CD4-positive, alpha-beta T cell treated with Interleukin-4 for 1 hour (primary cell): Measurements from ENCODE around the gene NDE1.
A peak's percentile ranks its signal among the peaks of the same experiment; 100 is the strongest.
"Not testable (repeated sequence)": the region's sequence is repeated elsewhere in the genome, so short reads cannot be mapped to it uniquely, and the experiment has no call there.

Source experiments
- DNase-seq, 2 donors: peaks; one replicate each; pipeline ENCODE4 v3.0.0-alpha.2; 2020 to 2022

The NDE1 gene, protein sequence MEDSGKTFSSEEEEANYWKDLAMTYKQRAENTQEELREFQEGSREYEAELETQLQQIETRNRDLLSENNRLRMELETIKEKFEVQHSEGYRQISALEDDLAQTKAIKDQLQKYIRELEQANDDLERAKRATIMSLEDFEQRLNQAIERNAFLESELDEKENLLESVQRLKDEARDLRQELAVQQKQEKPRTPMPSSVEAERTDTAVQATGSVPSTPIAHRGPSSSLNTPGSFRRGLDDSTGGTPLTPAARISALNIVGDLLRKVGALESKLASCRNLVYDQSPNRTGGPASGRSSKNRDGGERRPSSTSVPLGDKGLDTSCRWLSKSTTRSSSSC

DNA sequence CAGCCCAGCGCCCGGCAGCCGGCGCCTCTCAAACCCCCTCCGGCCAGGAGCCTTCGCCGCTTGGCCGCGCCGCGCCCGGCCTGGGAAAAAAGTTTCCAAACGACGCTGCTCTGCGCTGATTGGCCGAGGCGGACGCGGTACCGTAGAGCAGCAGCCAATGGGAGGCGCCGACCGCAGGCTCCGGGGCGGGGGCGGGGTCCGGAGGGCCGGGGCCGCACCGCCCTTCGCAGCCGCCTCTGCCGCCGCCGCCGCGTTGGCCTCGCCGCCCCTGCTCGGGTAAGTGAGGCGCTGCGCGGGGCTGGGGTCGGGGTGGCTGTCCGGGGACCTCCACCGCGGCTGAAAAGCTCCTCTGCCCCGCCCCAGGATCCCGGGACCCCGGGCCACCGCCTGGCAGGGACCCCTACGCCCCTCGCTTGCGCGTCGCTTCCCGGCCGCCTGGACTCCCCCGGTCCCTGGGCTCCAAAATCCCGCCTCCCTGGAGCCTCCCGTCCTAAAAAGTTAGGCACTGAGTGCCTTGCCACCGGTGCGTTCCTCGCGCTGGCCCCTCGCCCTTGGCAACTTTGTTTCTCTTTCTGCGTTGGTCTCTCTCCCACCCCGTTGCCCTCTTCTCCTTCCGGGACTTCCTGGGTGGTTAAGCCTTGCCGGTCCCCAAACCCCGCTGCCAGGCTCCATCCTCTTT lies at the start of gene NDE1:
Gene NDE1, plus strand, starts transcription at position 227 of the 679 bp plus-strand sequence. CDS start 14,534 bp downstream, outside the sequence.
- peak; percentile 85 to 86 for DNase-seq

DNA sequence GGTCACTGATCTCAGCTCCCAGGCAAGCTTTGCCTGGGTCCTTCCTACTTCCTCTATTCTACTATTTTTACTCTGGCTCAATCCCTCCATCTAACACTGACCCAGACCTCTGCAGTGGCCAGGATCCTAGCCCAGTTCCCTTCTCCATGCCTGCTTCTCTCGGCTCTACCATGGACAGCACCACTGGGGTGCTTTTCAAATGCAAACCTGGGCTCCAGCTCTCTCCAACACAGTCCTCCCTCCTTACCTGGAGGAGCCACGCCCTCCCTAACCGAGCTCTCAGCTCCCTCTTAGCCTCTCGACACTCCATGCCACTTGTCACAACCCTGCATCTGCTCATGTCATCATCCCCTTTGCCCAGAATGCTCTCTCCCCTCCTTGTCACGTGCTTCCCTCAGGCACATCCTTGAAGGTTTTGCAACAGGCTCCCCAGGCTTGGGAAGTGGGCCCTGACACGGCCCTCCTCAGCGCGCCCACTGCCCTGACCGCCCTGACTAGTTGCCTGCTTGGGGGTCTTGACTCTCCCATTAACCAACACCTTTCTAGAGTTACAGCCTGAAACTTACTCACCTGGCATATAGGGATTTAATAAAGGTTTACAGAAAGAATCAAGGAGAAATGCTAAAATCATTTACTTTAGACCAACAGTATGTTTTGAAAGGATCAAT lies 48.7 kb upstream of the NDE1 start:
- DNase-seq: no peak

DNA sequence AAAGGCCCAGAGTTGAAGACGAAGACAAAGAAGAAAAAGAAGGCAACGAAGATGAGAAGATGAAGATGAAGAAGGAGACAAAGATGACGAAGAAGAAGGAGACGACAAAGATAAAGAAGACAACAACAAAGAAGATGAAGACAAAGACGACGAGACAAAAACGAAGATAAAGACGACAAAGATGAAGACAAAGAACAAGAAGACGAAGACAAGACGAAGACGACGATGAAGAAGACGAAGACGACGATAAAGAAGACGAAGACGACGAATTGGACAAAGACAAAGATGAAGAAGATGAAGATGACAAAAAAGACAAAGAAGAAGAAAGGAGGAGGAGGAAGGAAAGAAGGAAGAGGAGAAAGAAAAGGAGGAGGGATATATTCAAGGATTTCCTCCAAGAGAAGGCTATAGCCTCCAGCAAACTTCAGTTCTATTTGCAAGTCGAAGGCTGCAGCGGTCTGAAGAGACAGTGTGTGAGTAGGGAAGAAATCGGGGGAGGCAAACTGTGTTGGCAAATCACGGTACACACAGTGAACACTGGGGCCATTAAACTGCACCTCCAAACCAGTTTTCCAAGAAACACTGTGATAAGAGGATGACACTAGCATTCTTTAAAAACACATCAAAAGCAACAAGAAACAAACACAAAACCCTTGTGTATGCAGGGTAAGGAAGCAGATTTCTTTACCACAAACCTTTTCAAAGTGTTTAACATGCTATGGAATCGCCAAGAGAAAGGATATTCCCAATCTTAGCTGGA lies 47.6 kb upstream of the NDE1 start:
- DNase-seq: no peak

DNA sequence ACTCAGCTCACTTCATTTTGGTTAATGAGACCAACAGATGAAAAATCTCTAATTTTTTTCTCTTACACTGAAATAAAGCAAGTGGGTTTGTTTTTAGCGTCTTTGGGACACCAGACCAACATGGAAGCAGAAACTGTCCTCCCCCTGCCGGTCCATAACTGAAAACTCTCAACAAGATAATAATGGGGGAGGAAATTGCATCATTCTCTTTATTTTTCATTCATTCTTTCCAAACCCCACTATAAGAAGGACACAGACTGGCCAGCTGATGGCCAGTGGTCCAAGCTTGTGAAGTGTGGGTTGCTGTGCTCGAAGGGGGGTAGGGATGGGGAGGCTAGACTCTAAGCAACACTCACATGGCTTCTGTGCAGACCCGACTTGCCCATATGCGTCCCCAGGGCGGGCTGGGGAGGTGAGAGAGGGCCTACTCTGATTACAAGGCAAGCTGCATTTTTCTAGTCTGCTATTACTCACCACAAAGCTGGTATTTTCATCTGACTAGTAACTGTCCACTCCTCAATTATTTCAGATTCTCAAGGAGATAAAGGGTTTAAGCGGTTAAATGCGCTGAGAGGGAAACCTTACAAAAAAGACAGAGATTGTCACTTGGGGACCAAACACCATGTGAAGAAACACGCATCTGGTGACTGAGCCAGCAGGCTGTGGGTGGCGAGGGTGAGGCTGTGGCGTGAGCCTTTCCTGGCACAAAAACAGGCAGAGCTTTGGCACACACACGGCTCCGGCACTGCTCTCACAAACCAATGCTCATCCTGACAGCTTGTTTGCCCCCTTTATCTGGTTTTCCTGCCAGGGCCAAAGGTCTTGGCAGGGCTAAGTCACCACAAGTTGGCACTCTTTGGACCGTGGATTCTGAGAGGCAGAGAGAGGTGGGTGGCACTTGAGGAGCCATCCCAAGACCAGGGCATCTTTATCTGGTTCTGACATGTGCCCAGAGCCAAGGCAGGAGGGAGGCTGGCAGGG lies 45.3 kb upstream of the NDE1 start:
- no peak for DNase-seq

DNA sequence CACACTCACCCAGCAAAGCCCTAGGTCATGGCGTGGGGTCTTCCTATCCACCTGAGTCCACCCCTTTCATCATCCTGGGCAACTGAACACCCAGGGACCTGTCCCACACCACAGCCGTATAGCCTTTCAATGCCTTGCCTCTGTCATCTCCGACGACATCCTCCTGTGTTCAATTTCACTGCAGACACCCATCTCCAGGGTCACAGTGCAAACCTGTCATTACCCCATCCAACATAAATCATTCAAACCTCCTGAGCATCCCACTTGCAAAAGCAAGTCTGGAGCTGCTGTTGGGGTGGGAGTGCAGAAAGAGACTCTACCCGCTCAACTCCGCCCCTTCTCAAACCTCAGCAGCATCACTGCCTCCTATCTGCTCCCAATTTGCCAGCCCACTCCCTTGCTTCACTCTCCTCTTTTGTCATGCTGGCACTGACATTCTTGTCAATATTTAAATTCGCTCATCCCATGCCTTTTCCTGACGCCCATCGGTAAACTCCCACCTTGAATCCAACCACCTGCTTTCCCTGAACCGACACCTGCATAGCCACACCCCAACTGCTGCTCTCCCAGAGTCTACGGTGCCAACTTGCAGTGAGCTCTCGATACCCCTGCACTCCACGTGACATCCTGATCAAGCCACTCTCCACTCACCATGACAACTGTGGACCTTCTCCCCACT lies 44.1 kb upstream of the NDE1 start:
- DNase-seq: no peak

DNA sequence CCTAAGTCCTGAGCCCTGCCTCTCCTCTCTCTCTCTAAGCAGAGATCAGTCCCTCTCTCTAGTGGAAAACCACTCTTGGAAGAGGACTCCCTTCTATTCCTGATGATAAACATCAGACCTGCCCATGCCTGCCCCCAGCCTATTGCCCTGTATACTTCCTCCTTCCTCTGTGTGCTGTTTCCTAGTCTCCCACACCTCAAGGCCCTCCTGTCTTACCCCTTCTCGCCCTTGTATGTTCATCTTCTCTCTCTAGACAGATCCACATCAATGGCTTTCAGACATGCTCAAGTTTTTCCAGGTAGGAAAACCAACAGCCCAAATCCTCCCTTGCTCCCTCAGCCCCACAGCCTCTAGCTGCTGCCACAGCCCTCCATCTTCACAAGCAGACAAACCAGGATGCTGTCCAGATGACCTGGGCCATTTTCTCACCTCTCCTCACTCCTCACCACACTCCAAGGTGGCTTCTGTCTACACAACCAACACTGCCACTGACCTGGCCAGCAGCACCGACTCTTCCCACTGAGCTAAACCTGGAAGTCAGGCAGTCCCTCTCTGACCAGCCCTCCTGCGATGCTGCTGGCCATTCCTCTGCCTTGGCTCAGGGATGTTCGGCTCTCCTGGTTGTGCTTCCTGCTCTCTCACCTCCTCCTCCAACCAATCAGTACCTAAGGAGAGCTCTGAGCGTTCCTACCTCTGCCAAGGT lies 43.4 kb upstream of the NDE1 start:
- no peak for DNase-seq

DNA sequence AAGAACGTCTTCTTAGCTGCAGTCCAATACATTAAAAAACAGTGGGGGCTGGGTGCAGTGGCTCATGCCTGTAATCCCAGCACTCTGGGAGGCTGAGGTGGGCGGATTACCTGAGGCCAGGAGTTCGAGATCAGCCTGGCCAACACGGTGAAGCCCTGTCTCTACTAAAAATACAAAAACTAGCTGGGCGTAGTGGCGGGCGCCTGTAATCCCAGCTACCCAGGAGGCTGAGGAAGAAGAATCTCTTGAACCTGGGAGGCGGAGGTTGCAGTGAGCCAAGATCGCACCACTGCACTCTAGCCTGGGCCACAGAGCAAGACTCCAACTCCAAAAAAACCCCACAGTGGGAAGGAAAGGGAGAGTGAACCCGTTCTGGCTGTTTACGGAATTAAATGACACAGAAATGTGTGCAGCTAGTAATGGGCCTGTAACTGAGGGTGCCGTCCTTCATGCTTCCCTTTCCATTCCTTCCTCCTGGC lies 42.8 kb upstream of the NDE1 start:
- DNase-seq: not testable (repeated sequence)

DNA sequence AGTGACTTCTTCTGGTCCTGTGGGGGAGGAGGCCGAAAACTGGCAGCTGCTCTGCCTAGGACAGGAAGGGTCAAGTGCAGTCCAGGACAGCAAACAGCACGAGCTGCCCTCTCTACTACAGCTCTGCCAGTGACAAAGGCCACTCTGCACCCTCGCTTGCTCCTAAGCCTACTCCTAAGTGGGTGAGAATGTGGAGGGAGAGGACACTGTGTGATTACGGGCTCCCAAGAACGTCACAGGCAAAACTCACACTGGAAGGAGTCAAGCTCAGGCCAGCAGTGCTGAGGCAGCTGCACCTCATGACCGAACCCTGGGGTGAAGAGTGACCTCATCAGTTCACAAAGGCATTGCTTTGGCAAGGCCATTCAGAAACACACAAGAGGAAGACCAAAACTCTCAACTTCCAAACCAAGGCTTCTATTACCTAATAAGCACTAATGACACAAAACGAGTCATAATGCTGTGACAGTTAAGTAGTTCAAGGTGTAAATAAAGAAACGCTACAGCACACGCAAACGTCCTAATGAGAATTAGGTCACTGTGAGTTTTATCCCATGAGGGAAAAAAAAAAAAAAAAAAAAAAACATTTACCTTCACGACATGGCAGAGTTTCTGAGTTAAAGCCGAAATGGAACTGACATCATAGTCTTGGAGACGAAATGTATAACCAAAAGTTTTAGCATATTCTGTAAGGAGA lies 42.2 kb upstream of the NDE1 start:
- peak in 1 of 2 donors; percentile 41 for DNase-seq

DNA sequence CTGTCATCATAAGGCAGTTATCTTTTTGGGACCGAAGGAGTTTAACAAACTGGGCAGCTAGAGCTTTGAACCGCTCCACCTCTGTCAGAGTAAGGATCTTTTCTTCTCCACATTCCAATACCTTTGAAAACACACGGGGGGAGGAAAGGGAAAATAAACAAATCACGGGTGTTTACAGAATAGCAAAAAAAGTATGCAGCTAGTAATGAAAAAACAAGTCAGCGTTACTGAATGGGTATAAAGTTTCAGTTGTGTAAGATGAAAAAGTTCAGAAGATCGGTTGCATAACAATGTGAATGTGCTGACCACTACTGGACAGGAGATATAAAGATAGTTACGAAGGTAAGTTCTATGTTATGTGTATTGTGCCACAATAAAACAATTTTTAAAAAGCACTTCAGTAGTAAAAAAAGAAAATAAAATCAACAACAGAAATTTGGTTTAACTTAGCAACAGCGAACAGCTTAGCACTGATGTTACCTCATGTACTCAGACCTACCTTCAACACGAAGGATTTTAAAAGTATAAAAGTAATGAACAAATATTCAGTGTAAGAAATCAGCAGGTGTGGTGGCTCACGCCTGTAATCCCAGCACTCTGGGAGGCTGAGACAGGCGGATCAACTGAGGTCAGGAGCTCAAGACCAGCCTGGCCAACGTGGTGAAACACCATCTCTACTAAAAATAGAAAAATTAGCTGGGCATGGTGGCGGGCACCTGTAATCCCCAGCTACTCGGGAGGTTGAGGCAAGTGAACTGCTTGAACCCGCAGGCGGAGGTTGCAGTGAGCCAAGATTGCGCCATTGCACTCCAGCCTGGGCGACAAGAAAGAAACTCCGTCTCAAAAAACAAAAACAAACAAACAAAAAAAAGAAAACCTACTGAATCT lies 41.4 kb upstream of the NDE1 start:
- DNase-seq: no peak

DNA sequence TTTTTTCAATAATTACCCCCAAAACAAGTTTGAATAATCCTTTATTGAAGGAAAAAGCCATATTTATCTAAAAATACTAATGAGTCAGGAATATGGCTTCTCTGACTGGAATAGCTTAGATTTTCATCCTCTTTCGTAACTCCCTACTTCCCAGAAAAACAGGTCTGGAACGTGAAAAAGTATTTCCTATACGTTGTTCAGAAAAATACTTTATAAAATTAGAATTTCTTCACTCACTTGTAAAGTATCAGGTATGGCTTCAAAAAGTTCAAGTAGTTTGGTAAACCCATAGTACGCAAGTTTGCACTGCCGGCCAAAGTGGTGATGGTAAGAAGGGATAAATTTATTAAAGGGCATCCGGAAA lies 40.8 kb upstream of the NDE1 start:
- no peak for DNase-seq

DNA sequence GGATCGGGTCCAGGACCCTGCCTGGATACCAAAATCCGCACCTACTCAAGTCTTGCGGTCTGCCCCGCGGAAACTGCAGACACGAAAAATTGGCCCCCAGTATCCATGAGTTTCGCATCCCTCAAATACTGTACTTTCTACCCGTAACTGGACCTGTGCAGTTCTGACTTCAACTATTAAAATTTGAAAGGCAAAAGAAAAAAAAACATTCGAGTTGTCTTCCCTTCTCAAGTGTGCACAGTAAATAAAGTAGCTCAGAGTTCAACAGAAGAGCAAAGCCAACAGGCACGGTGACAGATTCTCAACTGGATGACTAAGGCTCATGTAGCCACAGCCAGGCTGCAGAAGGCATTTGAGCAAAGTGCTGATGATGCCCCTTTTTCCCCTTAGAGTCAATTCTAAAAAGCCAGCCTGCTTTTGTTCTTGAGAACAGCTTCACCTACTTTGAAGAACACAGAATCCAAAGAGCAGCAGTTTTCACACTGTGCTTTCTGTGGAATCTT lies 39.6 kb upstream of the NDE1 start:
- DNase-seq: no peak

DNA sequence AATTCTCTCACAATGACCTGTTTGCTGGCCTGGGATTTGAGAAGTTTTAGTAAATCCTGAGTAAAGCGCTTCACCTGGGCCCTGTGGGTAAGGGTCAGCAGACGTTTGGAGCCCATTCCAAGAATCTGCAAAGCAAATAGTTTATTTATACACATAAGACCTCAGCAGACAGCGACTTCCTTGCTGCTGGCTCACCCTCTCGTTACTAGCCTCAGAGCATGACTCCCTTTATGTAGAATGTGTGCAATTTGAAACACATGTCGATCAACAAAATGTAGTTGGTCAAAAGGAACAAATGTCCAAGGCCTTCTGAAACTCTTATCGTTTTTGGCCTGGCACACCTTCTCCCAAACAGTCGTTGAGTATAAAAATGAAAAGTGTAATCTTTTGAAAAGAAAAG lies 38.4 kb upstream of the NDE1 start:
- no peak for DNase-seq

DNA sequence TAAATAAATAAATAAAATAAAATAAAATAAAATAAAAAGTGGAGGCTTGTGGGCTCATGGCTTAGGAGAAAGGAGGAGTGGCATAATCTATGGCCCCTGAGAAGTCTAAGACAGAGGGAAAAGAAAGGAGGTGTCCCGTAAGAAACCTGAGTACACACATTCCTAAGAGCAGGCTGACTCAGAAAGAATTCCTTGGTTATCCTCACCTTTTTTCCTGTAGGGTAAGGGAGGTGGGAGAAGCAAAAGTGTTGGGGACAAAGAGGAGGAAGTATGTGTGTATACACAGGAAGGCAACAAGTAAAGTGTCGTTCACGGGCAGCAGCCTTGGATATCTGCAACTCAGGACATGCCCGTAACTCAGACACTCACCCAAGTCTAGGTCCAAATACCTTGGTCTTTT lies 36.4 kb upstream of the NDE1 start:
- no peak for DNase-seq

DNA sequence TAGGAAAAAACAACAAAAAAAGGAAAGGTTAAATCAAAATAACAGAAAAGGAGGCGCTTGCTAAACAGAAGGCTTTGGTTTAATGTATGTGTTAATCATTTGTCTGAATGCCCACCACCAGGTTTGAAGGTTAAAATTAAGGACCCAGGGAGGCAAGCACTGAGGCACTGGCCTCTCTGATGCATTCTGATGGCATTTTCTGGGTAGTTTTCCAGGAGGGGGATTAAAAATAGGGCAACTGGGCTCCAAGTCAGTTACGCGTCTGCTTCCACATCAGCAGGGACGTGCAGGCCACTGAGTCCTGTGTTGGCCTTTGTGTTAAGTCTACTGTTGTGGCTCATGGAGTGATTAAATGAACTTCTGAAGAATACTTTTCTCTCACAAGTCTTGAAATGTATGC lies 34.0 kb upstream of the NDE1 start:
- DNase-seq: no peak

DNA sequence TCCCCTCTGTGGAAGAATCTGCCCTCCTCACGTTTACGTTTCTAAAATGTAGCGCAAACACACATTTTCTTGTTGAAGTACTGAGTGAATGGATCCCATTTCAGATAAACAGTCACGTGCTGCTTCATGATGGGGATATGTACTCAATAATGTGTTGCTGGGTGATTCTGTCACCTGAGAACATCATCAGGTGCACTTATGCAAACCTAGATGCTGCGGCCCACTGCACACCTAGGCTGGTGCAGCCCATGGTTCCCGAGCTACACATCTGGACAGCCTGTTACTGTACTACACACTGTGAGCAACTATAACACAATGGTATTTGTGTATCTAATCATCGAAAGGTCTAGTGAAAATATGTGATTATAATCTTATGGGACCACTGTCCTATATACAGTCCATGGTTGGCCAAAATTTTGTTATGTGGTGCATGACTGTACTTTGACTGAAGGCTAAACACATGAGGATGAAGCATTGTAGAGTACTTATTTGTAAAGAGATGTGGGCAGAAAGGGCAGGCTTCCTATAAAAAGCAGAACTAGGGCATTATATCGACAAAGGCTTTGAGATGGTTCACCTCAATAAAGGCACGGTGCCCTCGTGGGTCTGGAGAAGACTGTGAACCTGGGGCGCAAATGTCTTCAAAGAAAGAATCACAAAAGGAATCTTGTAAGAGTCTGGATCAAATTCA lies 33.4 kb upstream of the NDE1 start:
- DNase-seq: no peak

DNA sequence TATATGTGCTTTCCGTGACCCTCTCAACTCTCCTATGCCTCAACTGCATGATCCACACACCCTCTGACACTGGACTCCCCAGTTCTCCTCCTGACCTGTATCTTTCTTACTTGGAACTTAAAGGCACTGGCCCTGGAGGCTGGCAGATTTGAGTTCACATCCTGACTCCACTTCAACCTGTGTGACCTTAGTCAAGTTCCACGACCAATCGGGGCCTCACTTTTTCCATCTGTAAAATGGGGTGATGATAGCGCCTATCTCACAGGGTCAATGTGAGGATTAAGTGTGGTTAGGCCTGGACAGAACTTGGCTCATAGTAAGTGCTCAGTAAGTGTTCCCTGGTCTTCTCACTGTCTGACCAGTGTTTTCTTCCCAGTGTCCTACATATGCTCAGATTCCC lies 32.1 kb upstream of the NDE1 start:
- no peak for DNase-seq

DNA sequence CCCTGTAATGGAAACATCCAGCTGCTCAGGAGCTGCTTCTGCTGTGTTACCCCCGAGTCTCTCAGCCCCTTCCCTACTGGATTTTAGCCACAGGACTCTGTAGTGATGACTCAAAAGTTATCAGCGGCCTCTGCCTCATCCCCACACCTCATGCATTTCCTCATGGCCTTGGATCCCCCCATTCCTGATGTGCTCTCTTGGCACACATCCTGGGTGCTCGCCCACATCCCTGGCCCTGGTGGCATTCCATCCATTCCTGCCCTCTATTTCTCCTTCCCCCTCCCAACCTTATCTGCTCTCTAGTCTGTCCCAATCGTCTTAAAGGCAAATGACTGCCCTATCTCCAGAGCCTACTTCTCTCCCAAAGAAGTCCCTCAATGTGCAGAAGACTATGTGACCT lies 31.7 kb upstream of the NDE1 start:
- no peak for DNase-seq

DNA sequence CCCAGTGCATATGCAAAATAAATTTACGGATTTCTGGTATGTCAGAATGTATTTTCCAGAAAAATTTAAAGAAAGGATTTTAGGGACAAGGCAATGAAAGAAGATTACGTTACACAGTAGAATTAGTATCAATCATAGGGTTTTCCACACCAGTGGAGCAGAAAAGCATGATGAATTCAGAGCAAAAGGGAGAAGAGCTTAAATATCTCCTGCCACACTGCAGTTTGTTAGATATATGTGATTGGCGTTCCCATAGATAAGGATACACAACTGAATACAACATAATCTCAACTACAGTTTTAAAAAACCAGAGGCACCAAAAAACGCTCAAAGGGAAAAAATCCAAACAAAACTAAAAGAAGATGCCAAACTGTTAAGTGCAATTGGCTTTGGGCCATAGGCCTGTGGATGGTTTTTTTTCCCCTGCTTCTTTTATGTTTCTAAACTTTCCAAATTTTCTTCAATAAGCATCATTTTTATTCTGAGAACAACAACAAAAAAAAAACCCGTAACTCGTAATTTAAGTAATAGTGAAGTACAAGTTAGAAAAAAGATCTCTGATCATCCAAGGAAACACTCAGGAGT lies 29.3 kb upstream of the NDE1 start:
- no peak for DNase-seq
